Breast epithelium (tissue), 4 donors: ENCODE measurements around the gene CTF1. TPM values are rescaled to one million over a fixed set of nuclear protein-coding genes. Genes with fewer than 3 reads are reported as not detected.

Source experiments
- DNase-seq, 2 donors: peaks; one replicate each; pipeline ENCODE4 v3.0.0-alpha.2; 2019; ENCODE audit warnings: low spot score in 2 of 2
- H3K27ac ChIP-seq, 2 donors: fragments of 200-600 bp; sonication (generic) in 1 of 2; one replicate each; pipeline ENCODE4 v1.5.1; 2016 to 2019; ENCODE audit warnings: mild to moderate bottlenecking in 1 of 2
- H3K27me3 ChIP-seq, 2 donors: fragments of 200-600 bp; sonication (generic) in 1 of 2; one replicate each; pipeline versions ENCODE4 v1.5.1 to v1.6.0; 2017 to 2019; ENCODE audit warnings: control low read depth in 1 of 2, mild to moderate bottlenecking in 1 of 2
- H3K36me3 ChIP-seq: fragments of 200-600 bp; one replicate; pipeline ENCODE4 v1.5.1; 2019
- H3K4me1 ChIP-seq, 2 donors: fragments of 200-600 bp; sonication (generic); one replicate each; pipeline ENCODE4 v1.5.1; 2016 to 2019; ENCODE audit warnings: control low read depth in 1 of 2
- H3K4me3 ChIP-seq, 3 donors: fragments of 200-600 bp; sonication (generic); 1 replicate in 2 of 3; 2 replicates in 1 of 3; pipeline ENCODE4 v1.5.1; 2016 to 2019; ENCODE audit warnings: mild to moderate bottlenecking in 3 of 3, moderate library complexity in 2 of 3
- H3K9me3 ChIP-seq, 2 donors: fragments of 200-600 bp; sonication (generic) in 1 of 2; one replicate each; pipeline ENCODE4 v1.5.1; 2016 to 2019; ENCODE audit warnings: control low read depth in 1 of 2
- CTCF ChIP-seq, 3 donors: fragments of 450-650 bp; IDR thresholded peaks; one replicate each; pipeline ENCODE4 v1.5.1; 2016 to 2017; ENCODE audit warnings: antibody characterized with exemption in 3 of 3, mild to moderate bottlenecking in 3 of 3, moderate library complexity in 3 of 3
- POLR2A ChIP-seq: fragments of 450-650 bp; IDR thresholded peaks from one replicate; pipeline ENCODE4 v1.6.1; 2016; ENCODE audit warnings: antibody characterized with exemption, mild to moderate bottlenecking, moderate library complexity
- POLR2AphosphoS5 ChIP-seq, 3 donors: sonication (generic); formaldehyde crosslinking; IDR thresholded peaks; one replicate each; pipeline ENCODE4 v1.6.1; 2017; ENCODE audit warnings: antibody characterized with exemption in 3 of 3
- intact Hi-C: fragments of 100-400 bp; cut with DNase I; formaldehyde crosslinking; loops from one replicate; pipeline ENCODE4 v1.15.1; 2023; ENCODE audit warnings: low total_unique reads
- total RNA-seq, 3 donors: library from RNA; depleted of rRNA; stranded (reverse); fragments of >200 nt; gene quantifications; one replicate each; pipeline ENCODE4 v1.1.0, GENCODE V29; 2016

Gene CTF1
- total RNA-seq, 3 donors from 2014 or later = 2.6 to 4.5 (median 3.4) TPM

GRCh38 chr16:30893744-30894539 lies 2.5 kb upstream of the CTF1 start, which contains the start of gene BCL7C:
Gene BCL7C (minus strand): TSS chr16:30894077. CDS start chr16:30893944, 133 bp downstream.
- TF ChIP-seq CTCF (IDR thresholded peaks at IDR 0.05) (peak; percentile 11 to 20 (median 19)), POLR2A (no peak), POLR2AphosphoS5 (IDR thresholded peaks at IDR 0.05) (peak; percentile 29 to 46 (median 37))
- Histone ChIP-seq H3K4me1 (peaks cover 0 to 3% of the 10 kb centered on the region in 2 donors), H3K27me3 (no peaks in the 10 kb centered on the region), H3K36me3 (no peaks in the 10 kb centered on the region), H3K4me3 (peak within 1 kb of the TSS; percentile 79 to 82 (median 81)), H3K27ac (peak within 1 kb of the TSS; percentile 98 to 99), H3K9me3 (no peaks in the 10 kb centered on the region)
- intact Hi-C loops = no loop called here
- peak; percentile 87 to 89 for DNase-seq

GRCh38 chr16:30894540-30895368 lies 1.7 kb upstream of the CTF1 start:
- no peak for DNase-seq
- Histone ChIP-seq H3K4me1 (peaks cover 0 to 3% of the 10 kb centered on the region in 2 donors), H3K36me3 (no peaks in the 10 kb centered on the region), H3K9me3 (no peaks in the 10 kb centered on the region), H3K27ac (peak overlapping the region; percentile 98 to 99), H3K4me3 (peak overlapping the region; percentile 79 to 82 (median 81)), H3K27me3 (no peaks in the 10 kb centered on the region)
- TF ChIP-seq CTCF (IDR thresholded peaks at IDR 0.05) = no peak
- no peak for TF ChIP-seq POLR2AphosphoS5 (IDR thresholded peaks at IDR 0.05)
- intact Hi-C loops = no loop called here

GRCh38 chr16:30895627-30896260 lies 670 bp upstream of the CTF1 start:
- H3K4me1 ChIP-seq = peaks cover 0 to 3% of the 10 kb centered on the region in 2 donors
- H3K4me3 ChIP-seq = peak overlapping the region; percentile 56 to 76 (median 73)
- intact Hi-C loops = no loop called here
- no peaks in the 10 kb centered on the region for H3K27me3 ChIP-seq
- no peaks in the 10 kb centered on the region for H3K36me3 ChIP-seq
- no peaks in the 10 kb centered on the region for H3K9me3 ChIP-seq
- TF ChIP-seq POLR2AphosphoS5 (IDR thresholded peaks at IDR 0.05) (no peak), POLR2A (no peak), CTCF (IDR thresholded peaks at IDR 0.05) (no peak)
- H3K27ac ChIP-seq = peak overlapping the region; percentile 98 to 99
- no peak for DNase-seq

- TF ChIP-seq POLR2AphosphoS5 (IDR thresholded peaks at IDR 0.05) = peak in 1 of 3 donors; percentile 74
- no peak for TF ChIP-seq CTCF (IDR thresholded peaks at IDR 0.05)
- Histone ChIP-seq H3K4me1 (peaks cover 0 to 7% of the 10 kb centered on the region in 2 donors), H3K27ac (peak overlapping the region; percentile 98 to 99), H3K27me3 (no peaks in the 10 kb centered on the region), H3K36me3 (no peaks in the 10 kb centered on the region), H3K4me3 (peak overlapping the region; percentile 56 to 76 (median 73)), H3K9me3 (no peaks in the 10 kb centered on the region)
- intact Hi-C loops = no loop called here
- DNase-seq = peak; percentile 88 to 90
Observed at GRCh38 chr16:30896889-30897733, 697 bp downstream of the CTF1 start.
